Fibroblast of mammary gland (primary cell): ENCODE results near the gene AP1B1.
A peak's percentile ranks its signal among the peaks of the same experiment; 100 is the strongest.
"Not testable (repeated sequence)": the region's sequence is repeated elsewhere in the genome, so short reads cannot be mapped to it uniquely, and the experiment has no call there.

Source experiments
- DNase-seq: peaks from one replicate; pipeline ENCODE4 v3.0.0-alpha.2; 2010; ENCODE audit warnings: low read depth
- H3K4me3 ChIP-seq: 2 replicates; pipeline ENCODE4 v1.5.1; 2011; ENCODE audit warnings: low read depth, mild to moderate bottlenecking, low read length, moderate library complexity; ENCODE audit not compliant: control insufficient read depth
- CTCF ChIP-seq: conservative IDR thresholded peaks from 2 replicates; pipeline ENCODE4 v1.5.1; 2011; ENCODE audit warnings: low read depth, low read length, inconsistent platforms; ENCODE audit not compliant: control insufficient read depth, insufficient read depth

Gene AP1B1

GRCh38 chr22:29369460-29369859, 18.9 kb downstream of the AP1B1 start:
- H3K4me3 ChIP-seq: no peak overlapping the region
- TF ChIP-seq CTCF: no peak
- peak; percentile 82 for DNase-seq

GRCh38 chr22:29359469-29359868, 28.9 kb downstream of the AP1B1 start:
- TF ChIP-seq CTCF: peak; percentile 57
- no peak overlapping the region for H3K4me3 ChIP-seq
- DNase-seq: peak; percentile 55

GRCh38 chr22:29357193-29357890, 31.0 kb downstream of the AP1B1 start:
- not testable (repeated sequence) for DNase-seq, H3K4me3 ChIP-seq

GRCh38 chr22:29353860-29354259, 34.5 kb downstream of the AP1B1 start:
- TF ChIP-seq CTCF: no peak
- no peak for DNase-seq

GRCh38 chr22:29353286-29353685, 35.1 kb downstream of the AP1B1 start:
- no peak overlapping the region for H3K4me3 ChIP-seq
- no peak for TF ChIP-seq CTCF
- no peak for DNase-seq

More at GRCh38 chr22:29353860-29354259, 34.5 kb downstream of the AP1B1 start:
- no peak overlapping the region for H3K4me3 ChIP-seq

- DNase-seq: no peak
- TF ChIP-seq CTCF: no peak
- no peak overlapping the region for H3K4me3 ChIP-seq
These were observed 35.6 kb downstream of the AP1B1 start for GRCh38 chr22:29352778-29353177.

- no peak for TF ChIP-seq CTCF
- DNase-seq: no peak
- no peak overlapping the region for H3K4me3 ChIP-seq
These were observed 36.5 kb downstream of the AP1B1 start for GRCh38 chr22:29351891-29352290.
